ENCODE measurements around the gene TIMP1. TPM values are rescaled to one million over a fixed set of nuclear protein-coding genes. Genes with fewer than 3 reads are reported as not detected.

The TIMP1 gene
- polyA plus RNA-seq, 1 donor from 2014 or later: 2.0 TPM

- TF ChIP-seq REST (IDR thresholded peaks at IDR 0.05; ENCODE audit: borderline replicate concordance) (no peak), MXI1 (conservative IDR thresholded peaks at IDR 0.05; ENCODE audit: poor library complexity, severe bottlenecking) (no peak), SMC3 (conservative IDR thresholded peaks at IDR 0.05; ENCODE audit: poor library complexity) (no peak), TAF1 (IDR thresholded peaks at IDR 0.05; ENCODE audit: low read depth) (no peak), EZH2 (IDR thresholded peaks at IDR 0.05; ENCODE audit: borderline replicate concordance, insufficient read depth, low read length, poor library complexity, severe bottlenecking) (no peak), POLR2AphosphoS5 (IDR thresholded peaks at IDR 0.05) (no peak), RAD21 (conservative IDR thresholded peaks at IDR 0.05) (no peak), EP300 (conservative IDR thresholded peaks at IDR 0.05; ENCODE audit: poor library complexity, severe bottlenecking) (no peak), CTCF (IDR thresholded peaks at IDR 0.05; ENCODE audit: poor library complexity, severe bottlenecking) (no peak)
- Histone ChIP-seq H3K79me2 (replicated peaks; ENCODE audit: insufficient read depth, low read length) (no peaks in the 10 kb centered on the region), H4K20me1 (ENCODE audit: insufficient read depth) (no peaks in the 10 kb centered on the region), H3F3A (ENCODE audit: insufficient read depth, low read length, poor library complexity, severe bottlenecking) (no peaks in the 10 kb centered on the region), H3K4me3 (ENCODE audit: low read length) (no peak overlapping the region), H3K9ac (ENCODE audit: low read length) (no peak overlapping the region), H2AFZ (ENCODE audit: low read depth, low read length) (no peak overlapping the region), H3K27ac (ENCODE audit: low read length) (no peak overlapping the region), H3K36me3 (ENCODE audit: insufficient read depth, low read length) (no peaks in the 10 kb centered on the region), H3K9me3 (ENCODE audit: low read length) (no peaks in the 10 kb centered on the region), H3K27me3 (ENCODE audit: insufficient read depth, low read depth, low read length) (no peaks in the 10 kb centered on the region), H3K9me2 (ENCODE audit: insufficient read depth, low read length) (no peaks in the 10 kb centered on the region), H3K4me2 (ENCODE audit: low read length) (no peak overlapping the region)
Observed at GRCh38 chrX:47608130-47608810, 26.0 kb downstream of the TIMP1 start.

- Histone ChIP-seq H3K4me2 (ENCODE audit: low read length) (no peak overlapping the region), H3K9me2 (ENCODE audit: insufficient read depth, low read length) (no peaks in the 10 kb centered on the region), H3K9me3 (ENCODE audit: low read length) (no peaks in the 10 kb centered on the region), H3K4me3 (ENCODE audit: low read length) (no peak overlapping the region), H3F3A (ENCODE audit: insufficient read depth, low read length, poor library complexity, severe bottlenecking) (no peaks in the 10 kb centered on the region), H3K36me3 (ENCODE audit: insufficient read depth, low read length) (no peaks in the 10 kb centered on the region), H3K9ac (ENCODE audit: low read length) (no peak overlapping the region), H3K27me3 (ENCODE audit: insufficient read depth, low read depth, low read length) (no peaks in the 10 kb centered on the region), H3K79me2 (replicated peaks; ENCODE audit: insufficient read depth, low read length) (no peaks in the 10 kb centered on the region), H2AFZ (ENCODE audit: low read depth, low read length) (no peak overlapping the region), H4K20me1 (ENCODE audit: insufficient read depth) (no peaks in the 10 kb centered on the region), H3K27ac (ENCODE audit: low read length) (no peak overlapping the region)
- no peak for TF ChIP-seq EZH2 (IDR thresholded peaks at IDR 0.05; ENCODE audit: borderline replicate concordance, insufficient read depth, low read length, poor library complexity, severe bottlenecking)
- no peak for TF ChIP-seq EP300 (conservative IDR thresholded peaks at IDR 0.05; ENCODE audit: poor library complexity, severe bottlenecking)
- TF ChIP-seq SMC3 (conservative IDR thresholded peaks at IDR 0.05; ENCODE audit: poor library complexity): no peak
- no peak for TF ChIP-seq CTCF (IDR thresholded peaks at IDR 0.05; ENCODE audit: poor library complexity, severe bottlenecking)
- TF ChIP-seq RAD21 (conservative IDR thresholded peaks at IDR 0.05): no peak
- no peak for TF ChIP-seq POLR2AphosphoS5 (IDR thresholded peaks at IDR 0.05)
- no peak for TF ChIP-seq REST (IDR thresholded peaks at IDR 0.05; ENCODE audit: borderline replicate concordance)
- TF ChIP-seq TAF1 (IDR thresholded peaks at IDR 0.05; ENCODE audit: low read depth): no peak
- TF ChIP-seq MXI1 (conservative IDR thresholded peaks at IDR 0.05; ENCODE audit: poor library complexity, severe bottlenecking): no peak
Observed at GRCh38 chrX:47610511-47610910, 28.3 kb downstream of the TIMP1 start.
